ENCODE measurements around the gene QARS1. TPM values are rescaled to one million over a fixed set of nuclear protein-coding genes. Genes with fewer than 3 reads are reported as not detected.

QARS1 gene
- total RNA-seq, 1 donor from 2014 or later: 416 TPM

- no peaks in the 10 kb centered on the region for H3K9me3 Mint-ChIP-seq (ENCODE audit: unreplicated experiment)
- H3K27ac Mint-ChIP-seq (ENCODE audit: unreplicated experiment): no peak overlapping the region
- H3K36me3 Mint-ChIP-seq (ENCODE audit: low read depth, unreplicated experiment): peaks cover 45% of the 10 kb centered on the region
- DNase-seq (ENCODE audit: low spot score): no peak
- H3K4me3 Mint-ChIP-seq (ENCODE audit: unreplicated experiment): peak overlapping the region; percentile 71
- peaks cover 12% of the 10 kb centered on the region for H3K27me3 Mint-ChIP-seq (ENCODE audit: unreplicated experiment)
- peaks cover 18% of the 10 kb centered on the region for H3K4me1 Mint-ChIP-seq (ENCODE audit: unreplicated experiment)
- no peak for TF ChIP-seq CTCF (IDR thresholded peaks at IDR 0.05; ENCODE audit: unreplicated experiment)
Measured at GRCh38 chr3:49100046-49100615, 4.4 kb downstream of the QARS1 start.

GRCh38 chr3:49098910-49099630, 5.5 kb downstream of the QARS1 start:
- peaks cover 45% of the 10 kb centered on the region for H3K36me3 Mint-ChIP-seq (ENCODE audit: low read depth, unreplicated experiment)
- H3K9me3 Mint-ChIP-seq (ENCODE audit: unreplicated experiment): no peaks in the 10 kb centered on the region
- H3K4me3 Mint-ChIP-seq (ENCODE audit: unreplicated experiment): peak overlapping the region; percentile 47
- H3K4me1 Mint-ChIP-seq (ENCODE audit: unreplicated experiment): peaks cover 11% of the 10 kb centered on the region
- TF ChIP-seq CTCF (IDR thresholded peaks at IDR 0.05; ENCODE audit: unreplicated experiment): no peak
- peaks cover 12% of the 10 kb centered on the region for H3K27me3 Mint-ChIP-seq (ENCODE audit: unreplicated experiment)
- no peak for DNase-seq (ENCODE audit: low spot score)
- peak overlapping the region; percentile 48 for H3K27ac Mint-ChIP-seq (ENCODE audit: unreplicated experiment)

GRCh38 chr3:49098429-49098828, 6.1 kb downstream of the QARS1 start:
- peaks cover 4% of the 10 kb centered on the region for H3K4me1 Mint-ChIP-seq (ENCODE audit: unreplicated experiment)
- peaks cover 9% of the 10 kb centered on the region for H3K27me3 Mint-ChIP-seq (ENCODE audit: unreplicated experiment)
- no peak for DNase-seq (ENCODE audit: low spot score)
- peaks cover 43% of the 10 kb centered on the region for H3K36me3 Mint-ChIP-seq (ENCODE audit: low read depth, unreplicated experiment)
- TF ChIP-seq CTCF (IDR thresholded peaks at IDR 0.05; ENCODE audit: unreplicated experiment): no peak
- H3K27ac Mint-ChIP-seq (ENCODE audit: unreplicated experiment): no peak overlapping the region
- no peaks in the 10 kb centered on the region for H3K9me3 Mint-ChIP-seq (ENCODE audit: unreplicated experiment)
- peak overlapping the region; percentile 47 for H3K4me3 Mint-ChIP-seq (ENCODE audit: unreplicated experiment)

- Mint-ChIP-seq H3K9me3 (ENCODE audit: unreplicated experiment) (no peaks in the 10 kb centered on the region), H3K27me3 (ENCODE audit: unreplicated experiment) (peaks cover 16% of the 10 kb centered on the region), H3K4me3 (ENCODE audit: unreplicated experiment) (peak within 1 kb of the TSS; percentile 95), H3K4me1 (ENCODE audit: unreplicated experiment) (peaks cover 8% of the 10 kb centered on the region), H3K36me3 (ENCODE audit: low read depth, unreplicated experiment) (peaks cover 9% of the 10 kb centered on the region), H3K27ac (ENCODE audit: unreplicated experiment) (peak within 1 kb of the TSS; percentile 96)
- no peak for TF ChIP-seq CTCF (IDR thresholded peaks at IDR 0.05; ENCODE audit: unreplicated experiment)
- peak; percentile 94 for DNase-seq (ENCODE audit: low spot score)
Measured at GRCh38 chr3:49093853-49094767, 10.4 kb downstream of the QARS1 start, which contains the start of gene QRICH1. TSS of gene QRICH1 (minus strand) at chr3:49094071. CDS start at chr3:49077017, 17,054 bp downstream.

All from endothelial cell (in vitro differentiated cells).